ENCODE measurements around the gene GPALPP1.
A peak's percentile ranks its signal among the peaks of the same experiment; 100 is the strongest.
"Not testable (repeated sequence)": the region's sequence is repeated elsewhere in the genome, so short reads cannot be mapped to it uniquely, and the experiment has no call there.

GPALPP1 gene, protein sequence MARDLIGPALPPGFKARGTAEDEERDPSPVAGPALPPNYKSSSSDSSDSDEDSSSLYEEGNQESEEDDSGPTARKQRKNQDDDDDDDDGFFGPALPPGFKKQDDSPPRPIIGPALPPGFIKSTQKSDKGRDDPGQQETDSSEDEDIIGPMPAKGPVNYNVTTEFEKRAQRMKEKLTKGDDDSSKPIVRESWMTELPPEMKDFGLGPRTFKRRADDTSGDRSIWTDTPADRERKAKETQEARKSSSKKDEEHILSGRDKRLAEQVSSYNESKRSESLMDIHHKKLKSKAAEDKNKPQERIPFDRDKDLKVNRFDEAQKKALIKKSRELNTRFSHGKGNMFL

GRCh38 chr13:44989071-44989889 lies at the start of gene GPALPP1, which contains the start of gene NUFIP1:
Gene GPALPP1 (plus strand): TSS chr13:44989538. CDS start chr13:44989655, 117 bp downstream.
Gene NUFIP1 (minus strand): TSS chr13:44989471. CDS start chr13:44989436, 35 bp downstream.
- DNase-seq = peak; percentile 91

GRCh38 chr13:44943411-44943810 lies 45.9 kb upstream of the GPALPP1 start:
- not testable (repeated sequence) for DNase-seq

GRCh38 chr13:44951184-44951583 lies 38.2 kb upstream of the GPALPP1 start:
- DNase-seq = no peak

GRCh38 chr13:44952671-44953070 lies 36.7 kb upstream of the GPALPP1 start:
- DNase-seq = no peak

DNA sequence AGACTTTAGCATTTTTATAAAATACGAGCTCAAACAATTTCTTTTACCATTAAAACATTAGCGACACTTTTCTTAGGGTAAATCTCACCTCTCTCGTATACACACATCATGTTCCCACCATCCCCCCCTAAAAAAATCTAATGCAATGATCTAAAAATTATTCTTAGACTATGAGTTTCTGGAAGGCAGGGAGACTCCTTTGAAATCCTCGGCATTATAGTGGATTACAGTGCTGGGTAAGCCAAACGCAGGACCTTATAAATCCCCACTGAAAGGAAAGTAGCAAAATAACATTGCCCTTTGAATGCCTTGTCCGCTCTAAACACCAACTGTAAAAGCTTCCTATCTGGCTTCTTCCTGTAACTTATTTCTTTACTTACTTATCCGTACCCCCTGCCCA lies 35.1 kb upstream of the GPALPP1 start:
- no peak for DNase-seq

DNA sequence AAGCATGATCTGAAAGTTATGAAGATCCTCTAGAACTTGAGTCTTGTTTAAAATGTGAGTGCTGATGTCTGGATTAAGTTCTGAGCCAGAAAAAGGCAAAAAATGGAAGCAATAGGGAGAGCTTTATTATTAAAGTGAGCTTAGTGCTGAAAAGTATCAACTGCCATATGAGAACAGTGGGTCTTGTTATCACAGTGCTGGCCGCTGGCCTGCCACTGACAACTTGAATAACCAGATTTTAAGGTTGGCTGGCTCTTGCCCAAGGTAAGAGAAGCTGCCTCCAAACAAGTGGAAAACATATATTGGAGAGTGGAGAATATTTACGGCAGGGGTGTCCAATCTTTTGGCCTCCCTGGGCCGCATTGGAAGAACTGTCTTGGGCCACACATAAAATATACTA lies 33.9 kb upstream of the GPALPP1 start:
- DNase-seq = no peak

- no peak for DNase-seq
Observed at GRCh38 chr13:44961997-44962396, 27.3 kb upstream of the GPALPP1 start.

DNA sequence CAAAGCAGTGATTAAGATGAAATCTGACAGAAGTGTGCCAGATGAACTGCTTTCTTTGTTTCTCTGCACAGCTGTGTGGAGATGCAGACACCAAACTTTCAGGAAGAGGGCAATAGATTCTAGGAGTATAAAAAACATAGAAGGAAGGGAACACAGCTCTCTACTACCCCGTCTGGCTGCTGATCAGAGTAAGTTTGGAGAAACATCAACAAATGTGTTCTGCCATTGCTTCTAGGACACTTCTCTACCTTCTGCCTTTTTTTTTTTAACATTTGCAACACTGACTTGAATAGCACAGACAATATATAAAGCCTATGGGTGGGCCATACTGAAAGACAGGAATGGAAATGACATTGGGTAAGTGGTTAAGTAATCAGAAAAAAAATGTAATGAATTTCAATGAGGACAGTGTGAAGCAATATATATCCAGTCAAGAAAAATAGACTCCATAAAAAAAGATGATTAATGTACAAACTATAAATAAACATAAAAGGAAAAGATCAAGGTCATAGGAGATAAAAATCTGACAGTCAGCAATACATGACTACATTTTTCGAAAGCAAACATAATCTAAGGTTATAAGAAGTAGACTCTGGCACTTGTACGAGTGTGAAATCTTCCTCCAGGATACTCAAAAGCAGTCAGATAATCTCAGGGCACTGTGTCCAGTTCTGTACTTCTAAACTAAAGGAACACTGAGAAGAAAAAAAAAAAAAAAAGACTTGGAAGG lies 21.5 kb upstream of the GPALPP1 start:
- no peak for DNase-seq

GRCh38 chr13:44968434-44968815 lies 20.9 kb upstream of the GPALPP1 start:
- DNase-seq = no peak

DNA sequence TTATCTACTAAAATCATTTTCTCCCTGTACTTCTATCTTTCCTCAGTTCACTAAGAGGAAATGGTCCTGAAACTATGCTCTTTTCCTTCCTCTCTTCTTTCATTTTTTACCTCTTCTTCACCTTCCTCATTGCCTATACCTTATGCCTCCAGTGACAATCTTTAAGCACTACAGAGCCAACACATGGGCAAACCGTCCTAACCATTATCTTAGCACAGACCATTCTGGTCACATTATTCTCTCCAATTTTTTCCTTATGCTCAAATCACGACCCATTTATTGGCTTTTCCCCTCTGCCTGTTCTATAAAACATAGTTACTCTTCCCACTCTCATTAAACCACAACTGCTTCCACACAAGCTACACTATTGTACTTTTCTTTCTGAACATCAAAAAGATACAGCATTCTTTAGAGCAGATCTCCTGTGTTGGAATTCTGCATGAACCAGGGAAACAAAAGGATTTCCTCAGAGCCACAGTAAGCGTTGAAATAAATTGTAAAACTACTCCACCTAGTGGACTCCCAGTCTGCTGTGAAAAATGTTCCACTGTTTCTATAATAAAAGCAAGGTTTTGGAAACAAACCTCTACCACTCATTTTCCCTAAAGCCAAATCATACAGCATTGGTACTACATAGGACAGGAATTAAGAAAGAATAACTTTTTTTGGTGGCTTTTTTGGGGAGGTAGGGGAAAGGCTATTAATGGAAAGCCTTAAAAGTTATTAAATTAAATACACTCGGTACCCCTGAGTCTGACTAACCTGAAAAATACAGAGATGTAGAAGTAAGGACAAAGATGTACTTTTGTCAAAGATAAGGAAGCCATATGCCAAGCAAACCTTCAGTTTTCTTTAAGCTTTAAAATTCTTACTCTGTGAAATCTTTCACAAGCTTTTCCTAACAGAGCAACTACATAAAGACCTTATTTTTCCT lies 19.5 kb upstream of the GPALPP1 start:
- DNase-seq = peak; percentile 54

DNA sequence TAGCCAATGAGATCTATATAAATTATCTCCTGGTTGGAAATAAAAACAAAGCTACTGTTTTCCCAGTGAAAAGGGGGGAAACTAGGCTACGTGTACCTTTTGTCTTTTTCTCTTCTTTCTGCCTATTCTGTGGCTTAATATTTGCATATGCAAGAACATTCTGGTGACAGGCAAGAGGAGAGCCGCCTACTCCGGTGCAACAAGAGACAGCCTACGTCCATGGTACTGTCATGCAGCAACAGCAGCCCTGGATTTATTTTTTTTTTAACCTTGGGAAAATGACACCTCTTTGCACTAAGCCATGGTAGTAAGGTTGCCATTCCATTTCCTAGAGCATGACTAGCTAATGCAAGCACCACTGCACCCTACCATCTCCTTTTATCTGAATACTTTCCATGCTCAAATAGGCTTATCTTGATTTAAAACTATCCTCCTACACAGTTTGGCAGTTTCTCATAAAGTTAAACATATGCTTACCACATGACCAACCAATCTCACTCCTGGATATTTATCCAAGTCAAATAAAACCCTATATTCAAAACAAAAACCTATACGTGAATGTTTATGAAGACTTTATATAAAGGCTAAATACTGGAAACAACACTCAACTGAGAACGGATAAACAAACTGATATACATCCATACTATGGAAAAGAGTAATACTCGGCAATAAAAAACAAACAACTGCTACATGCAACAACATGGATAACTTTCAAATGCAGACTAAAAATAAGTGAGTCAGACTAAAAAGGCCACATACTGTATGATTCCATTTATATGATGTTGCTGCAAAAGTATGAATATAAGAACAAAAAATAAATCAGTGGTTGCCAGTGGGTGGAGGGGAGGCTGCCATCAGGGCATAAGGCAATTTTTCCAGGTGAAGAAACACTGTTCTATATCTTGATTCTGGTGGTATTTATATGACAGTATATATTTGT lies 17.4 kb upstream of the GPALPP1 start:
- no peak for DNase-seq

GRCh38 chr13:44972956-44973581 lies 16.3 kb upstream of the GPALPP1 start:
- DNase-seq = peak; percentile 35

DNA sequence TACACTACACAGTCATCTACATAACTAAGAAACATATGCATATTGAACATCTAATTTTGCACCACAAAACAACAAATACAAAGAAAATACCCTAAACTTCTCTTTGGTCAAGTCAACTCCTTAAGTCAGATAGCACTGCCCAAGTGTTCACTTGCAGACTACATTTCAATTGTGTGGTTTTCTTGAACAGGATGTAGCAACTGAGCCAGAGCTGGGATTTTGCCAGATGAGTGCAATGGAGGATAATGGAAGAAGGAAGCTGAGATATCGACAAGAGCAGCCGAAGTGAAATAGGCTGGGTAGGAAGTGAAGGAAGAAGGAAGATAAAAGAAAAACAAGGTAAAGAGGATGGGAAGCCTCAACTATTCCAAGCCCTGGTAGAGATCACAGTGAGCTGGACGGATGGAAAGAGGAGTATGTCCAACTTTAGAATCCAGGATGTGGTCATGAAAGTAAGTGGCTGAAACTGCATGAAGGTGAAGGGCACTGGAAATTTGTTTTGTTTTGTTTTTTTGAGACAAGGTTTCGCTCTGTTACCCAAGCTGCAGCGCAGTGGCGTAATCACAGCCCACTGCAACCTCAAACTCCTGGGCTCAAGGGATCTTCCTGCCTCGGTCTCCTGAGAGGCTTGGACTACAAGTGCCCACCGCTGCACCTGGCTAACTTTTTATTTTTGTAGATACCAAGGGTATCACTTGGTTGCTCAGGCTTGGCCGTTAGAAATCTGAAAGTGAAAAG lies 15.1 kb upstream of the GPALPP1 start:
- DNase-seq = no peak

DNA sequence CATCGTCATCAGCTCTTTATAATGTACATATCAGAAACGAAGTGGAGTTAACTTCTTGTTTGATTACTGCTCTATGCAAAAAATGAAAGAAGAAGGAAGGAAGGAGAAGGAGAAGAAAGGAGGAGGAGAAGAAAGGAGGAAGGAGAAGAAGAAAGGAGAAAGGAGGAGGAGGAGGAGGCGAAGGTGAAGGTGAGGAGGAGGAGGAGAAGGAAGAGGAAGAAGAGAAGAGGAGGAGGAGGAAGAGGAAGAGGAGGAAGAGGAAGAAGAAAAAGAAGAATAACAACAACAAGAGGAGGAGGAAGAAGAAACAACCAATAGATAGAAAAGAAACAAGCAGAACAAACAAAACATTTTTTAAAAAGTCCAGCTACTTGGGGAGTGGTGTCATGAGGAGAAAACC lies 13.1 kb upstream of the GPALPP1 start:
- DNase-seq = no peak

DNA sequence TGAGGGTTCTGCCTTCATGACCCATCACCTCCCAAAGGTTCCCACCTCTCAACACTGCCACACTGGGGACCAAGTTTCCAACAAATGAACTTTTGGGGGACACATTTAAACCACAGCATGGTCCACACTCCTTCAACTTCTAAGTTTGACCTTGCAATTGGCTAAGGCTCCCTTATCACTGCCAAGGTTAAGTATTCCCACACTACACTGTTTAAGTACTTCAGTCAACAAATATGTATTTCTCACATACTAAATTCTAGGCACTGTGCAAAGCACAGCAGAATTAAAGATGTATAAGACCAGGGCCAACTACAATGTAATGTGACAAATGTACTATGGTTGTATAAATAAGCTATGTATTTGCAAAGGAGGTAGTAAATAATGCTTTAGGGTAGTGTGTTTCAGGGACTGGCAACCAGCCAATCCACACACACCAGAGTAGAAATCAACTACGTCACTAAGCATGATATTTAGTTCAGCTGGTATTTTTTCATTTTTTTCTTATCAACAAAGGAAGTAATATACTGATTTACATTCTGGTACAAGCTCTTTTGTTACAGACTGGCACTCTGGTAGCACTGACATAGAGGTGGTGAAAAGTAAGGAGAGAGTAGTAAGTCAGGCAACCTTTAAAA lies 12.3 kb upstream of the GPALPP1 start:
- DNase-seq = no peak

DNA sequence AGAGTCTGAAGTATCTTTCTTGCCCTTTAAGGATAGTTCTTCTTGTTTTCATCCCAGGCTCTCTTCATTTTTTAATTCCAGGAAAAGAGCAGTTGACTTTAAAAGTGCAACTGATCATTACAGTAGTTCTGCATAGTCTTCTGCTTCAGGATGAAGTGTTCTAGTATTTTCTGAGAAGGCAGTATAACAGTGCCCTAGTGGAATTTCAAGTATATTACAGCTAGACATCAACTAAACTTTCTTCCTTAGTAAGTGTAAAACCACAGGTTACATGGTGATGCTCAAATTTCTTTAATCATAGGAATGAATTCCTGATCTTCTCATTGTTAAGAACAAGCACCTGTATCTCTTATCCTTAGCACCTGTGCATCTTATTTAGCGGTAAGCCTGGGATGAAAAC lies 11.0 kb upstream of the GPALPP1 start:
- no peak for DNase-seq

DNA sequence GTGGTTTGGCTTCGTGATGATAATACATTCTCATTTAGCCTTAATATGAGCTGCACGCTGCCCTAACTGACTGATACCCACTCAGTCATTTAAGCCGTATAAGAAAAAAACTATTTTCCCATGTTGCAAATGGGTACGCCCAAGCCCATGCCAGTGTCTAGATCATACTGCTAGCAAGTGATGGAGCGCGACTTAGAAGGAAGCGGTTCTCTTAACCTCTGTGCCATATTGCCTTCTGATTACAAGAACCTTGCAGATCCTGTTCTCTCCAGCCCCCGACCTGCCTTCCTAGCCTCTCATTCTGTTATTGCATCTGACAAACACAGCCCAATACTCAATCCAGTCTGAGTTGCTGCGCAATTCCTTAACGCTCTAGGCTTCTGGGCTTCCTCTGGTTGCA lies 603 bp downstream of the GPALPP1 start:
- DNase-seq = no peak

- no peak for DNase-seq
Observed at GRCh38 chr13:45003417-45003816, 14.1 kb downstream of the GPALPP1 start.

DNA sequence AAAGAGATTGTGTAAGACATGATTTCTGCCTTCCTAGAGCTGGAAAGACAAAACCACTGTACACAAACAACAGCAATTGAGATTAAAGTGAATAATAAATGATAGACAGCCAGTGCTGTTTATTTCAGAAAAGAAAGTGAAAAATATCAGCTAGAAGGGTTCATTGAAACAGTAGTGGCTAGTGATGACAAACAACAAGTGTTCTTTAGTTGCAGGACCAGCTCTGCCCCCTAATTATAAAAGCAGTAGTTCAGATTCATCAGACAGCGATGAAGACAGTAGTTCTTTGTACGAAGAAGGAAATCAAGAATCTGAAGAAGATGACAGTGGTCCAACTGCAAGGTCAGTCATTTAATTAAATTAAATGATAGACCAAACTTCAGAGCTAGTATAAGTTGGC lies 14.8 kb downstream of the GPALPP1 start:
- DNase-seq = no peak
